DND-41 (cell line): ENCODE results near the gene ARHGAP18.

Experiments used
- ATAC-seq: fragments of 200-7000 bp; cut with Tn5 transposase; 3 replicates; pipeline ENCODE4 v1.9.1; 2021; ENCODE audit warnings: low read depth; ENCODE audit not compliant: insufficient read depth
- DNase-seq: peaks from one replicate; pipeline ENCODE4 v3.0.0-alpha.2; 2020
- H2AFZ ChIP-seq: 2 replicates; pipeline ENCODE4 v1.6.0; 2012; ENCODE audit warnings: low read depth, low read length
- H3K27ac ChIP-seq: 2 replicates; pipeline ENCODE4 v1.5.1; 2012; ENCODE audit warnings: low read length, inconsistent platforms
- H3K27me3 ChIP-seq: fragments of 200-600 bp; sonication (generic); 2 replicates; pipeline ENCODE4 v1.6.0; 2012; ENCODE audit warnings: low read length, mild to moderate bottlenecking, inconsistent platforms; ENCODE audit not compliant: insufficient read depth, poor library complexity
- H3K36me3 ChIP-seq: 2 replicates; pipeline ENCODE4 v1.5.1; 2012; ENCODE audit warnings: low read length, inconsistent platforms; ENCODE audit not compliant: insufficient read depth
- H3K4me1 ChIP-seq: 2 replicates; pipeline ENCODE4 v1.5.1; 2012; ENCODE audit warnings: mild to moderate bottlenecking, low read length; ENCODE audit not compliant: insufficient read depth
- H3K4me2 ChIP-seq: 2 replicates; pipeline ENCODE4 v1.6.0; 2012; ENCODE audit warnings: mild to moderate bottlenecking, moderate library complexity, low read length, inconsistent platforms; ENCODE audit not compliant: insufficient read depth
- H3K4me3 ChIP-seq, 2 experiments: fragments of 200-600 bp in 1 of 2; shearing (Covaris generic) in 1 of 2; 2 replicates each; pipeline ENCODE4 v1.5.1; 2012 to 2016; ENCODE audit warnings: inconsistent platforms in 2 of 2, low read length in 2 of 2, mild to moderate bottlenecking in 2 of 2, low read depth in 1 of 2, moderate library complexity in 1 of 2
- H3K79me2 ChIP-seq: 2 replicates; pipeline ENCODE4 v1.6.0; 2012; ENCODE audit warnings: low read length, inconsistent platforms; ENCODE audit not compliant: insufficient read depth
- H3K9ac ChIP-seq: 2 replicates; pipeline ENCODE4 v1.6.0; 2012; ENCODE audit warnings: low read depth, mild to moderate bottlenecking, inconsistent platforms, low read length, moderate library complexity
- H3K9me3 ChIP-seq: 2 replicates; pipeline ENCODE4 v1.5.1; 2012; ENCODE audit warnings: low read length, moderate library complexity, mild to moderate bottlenecking, inconsistent platforms; ENCODE audit not compliant: insufficient read depth, severe bottlenecking
- H4K20me1 ChIP-seq: 2 replicates; pipeline ENCODE4 v1.6.0; 2012; ENCODE audit warnings: low read length; ENCODE audit not compliant: insufficient read depth
- CTCF ChIP-seq: IDR thresholded peaks from 2 replicates; pipeline ENCODE4 v1.5.1; 2012; ENCODE audit warnings: borderline replicate concordance, low read length, moderate library complexity, mild to moderate bottlenecking; ENCODE audit not compliant: poor library complexity, severe bottlenecking; ENCODE audit errors: extremely low read depth
- EZH2 ChIP-seq: IDR thresholded peaks from 3 replicates; pipeline ENCODE4 v1.6.1; 2012; ENCODE audit warnings: borderline replicate concordance, low read depth, mild to moderate bottlenecking, moderate library complexity, low read length, inconsistent platforms; ENCODE audit not compliant: severe bottlenecking

Gene ARHGAP18

DNA sequence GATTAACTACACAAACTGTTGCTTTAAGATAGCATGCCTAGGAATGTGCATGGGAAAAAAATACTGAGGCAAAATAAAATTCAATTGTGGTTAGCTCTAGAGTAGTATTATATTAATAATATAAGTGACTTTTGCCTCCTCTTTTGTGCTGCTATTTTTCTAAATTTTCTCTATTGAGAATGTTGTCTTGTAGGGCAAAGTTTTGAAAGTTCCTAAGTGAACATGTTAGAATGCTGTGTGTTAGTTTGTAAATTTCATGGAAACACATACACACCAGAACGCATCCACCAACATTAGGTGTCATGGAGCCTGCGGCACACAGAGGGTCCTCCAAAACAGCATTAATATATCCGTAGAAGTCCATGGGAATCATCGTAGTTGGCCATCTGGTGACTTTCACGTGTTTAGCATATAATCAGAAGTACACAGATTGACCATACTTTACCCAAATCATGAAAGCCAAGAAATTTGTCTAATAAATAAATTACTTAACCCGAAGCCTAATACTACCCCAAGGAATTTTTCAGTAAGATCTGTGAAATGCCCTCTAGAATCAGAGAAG is 25.6 kb downstream of the ARHGAP18 start:
- peak overlapping the region; percentile 38 for H3K9ac ChIP-seq
- peak overlapping the region; percentile 58 for H3K4me2 ChIP-seq
- no peaks in the 10 kb centered on the region for H3K36me3 ChIP-seq
- 0 out of 3 replicates have a peak, but pooled peaks have one; percentile 0 for ATAC-seq
- TF ChIP-seq CTCF = no peak
- TF ChIP-seq EZH2 = no peak
- no peaks in the 10 kb centered on the region for H3K9me3 ChIP-seq
- no peaks in the 10 kb centered on the region for H3K27me3 ChIP-seq
- no peak for DNase-seq
- H3K27ac ChIP-seq = peak overlapping the region; percentile 90
- H2AFZ ChIP-seq = no peak overlapping the region
- no peaks in the 10 kb centered on the region for H3K79me2 ChIP-seq
- H3K4me3 ChIP-seq = peak overlapping the region in 1 of 2 experiments; percentile 25; a peak in 1 of 4 replicates
- H3K4me1 ChIP-seq = peaks cover 53% of the 10 kb centered on the region
- no peaks in the 10 kb centered on the region for H4K20me1 ChIP-seq

DNA sequence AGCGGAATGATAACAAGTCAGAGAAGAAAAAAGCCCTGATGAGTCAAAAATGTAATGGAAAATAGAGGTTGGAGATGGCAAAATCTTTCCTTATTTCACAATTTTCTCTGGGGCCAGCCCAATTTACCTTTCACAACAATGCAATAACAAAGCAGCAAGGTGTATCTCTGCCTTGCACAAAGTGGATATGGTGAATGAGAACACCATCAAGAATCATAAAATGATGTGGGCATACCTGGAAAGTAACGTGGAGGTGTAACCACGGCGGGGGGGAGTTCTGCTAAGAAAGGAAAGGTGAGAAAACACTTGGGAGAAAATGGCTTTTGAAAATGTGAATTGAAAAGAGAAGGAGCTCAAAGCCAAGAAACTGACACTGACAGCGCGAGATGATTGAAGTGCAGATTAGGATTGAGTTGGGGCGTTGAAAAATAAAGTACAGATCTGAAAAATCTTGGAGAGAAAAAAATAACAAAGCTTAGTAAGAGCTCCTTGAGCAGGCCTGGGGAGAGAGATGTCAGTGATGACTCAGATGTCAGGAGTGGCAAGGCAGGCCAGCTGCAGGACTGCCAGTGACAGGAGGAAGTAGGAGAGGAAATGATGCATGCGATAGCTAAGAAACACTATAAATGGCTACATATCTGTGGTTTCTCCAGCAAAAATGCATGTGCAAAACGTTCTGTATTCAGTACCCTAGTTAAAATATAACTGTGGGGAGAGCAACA is 26.2 kb downstream of the ARHGAP18 start:
- DNase-seq = peak; percentile 89

DNA sequence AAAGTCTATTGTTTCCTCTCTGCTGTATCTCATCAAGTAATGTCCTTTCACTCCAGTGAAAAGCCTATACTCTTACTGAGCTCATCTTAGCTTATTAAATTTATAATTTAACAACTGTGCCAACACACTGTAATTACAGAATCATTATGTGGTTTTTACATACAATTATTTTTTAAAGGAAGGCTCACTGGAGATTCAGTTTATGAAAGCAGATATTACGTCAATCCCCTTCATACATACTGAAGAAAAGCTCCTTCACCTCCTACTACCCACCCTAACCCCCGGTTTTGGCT is 28.1 kb downstream of the ARHGAP18 start:
- Histone ChIP-seq H3K36me3 (no peaks in the 10 kb centered on the region), H3K4me1 (peaks cover 44% of the 10 kb centered on the region), H3K27ac (no peak overlapping the region), H3K4me2 (no peak overlapping the region), H3K27me3 (no peaks in the 10 kb centered on the region), H3K79me2 (no peaks in the 10 kb centered on the region), H4K20me1 (no peaks in the 10 kb centered on the region), H3K4me3 (no peak overlapping the region), H2AFZ (no peak overlapping the region), H3K9ac (no peak overlapping the region), H3K9me3 (no peaks in the 10 kb centered on the region)
- ATAC-seq (no peak), DNase-seq (no peak)
- no peak for TF ChIP-seq CTCF

More for the DNA sequence above, 26.2 kb downstream of the ARHGAP18 start:
- Histone ChIP-seq H3K27me3 (no peaks in the 10 kb centered on the region), H3K9ac (peak overlapping the region; percentile 51), H2AFZ (peak overlapping the region; percentile 28; the same call in 1 of the 2 replicates), H3K4me1 (peaks cover 53% of the 10 kb centered on the region), H3K27ac (peak overlapping the region; percentile 90), H3K79me2 (no peaks in the 10 kb centered on the region), H3K4me3 (peak overlapping the region in 1 of 2 experiments; percentile 26; a peak in 2 of 4 replicates), H3K36me3 (no peaks in the 10 kb centered on the region), H3K4me2 (peak overlapping the region; percentile 58), H3K9me3 (no peaks in the 10 kb centered on the region), H4K20me1 (no peaks in the 10 kb centered on the region)
- TF ChIP-seq CTCF (no peak), EZH2 (no peak)
- ATAC-seq = peak; percentile 90
